DMS 273 (cell line): ENCODE results near the gene RUVBL2.
A peak's percentile ranks its signal among the peaks of the same experiment; 100 is the strongest.

Experiments
- DNase-seq: peaks from one replicate; lab custom pipeline; 2025; ENCODE audit not compliant: unreplicated experiment; lab: John Stamatoyannopoulos, UW

RUVBL2 gene

GRCh38 chr19:48993175-48994034, at the start of gene RUVBL2, which contains the start of gene GYS1:
RUVBL2 (plus strand) TSS chr19:48993887; CDS start chr19:48993912, 25 bp downstream.
GYS1 (minus strand) TSS chr19:48993309; CDS start chr19:48993112, 197 bp downstream.
- DNase-seq: peak; percentile 100

GRCh38 chr19:48945415-48945814, 48.3 kb upstream of the RUVBL2 start:
- no peak for DNase-seq

GRCh38 chr19:48945817-48946216, 47.9 kb upstream of the RUVBL2 start:
- no peak for DNase-seq

- DNase-seq: no peak
Measured at GRCh38 chr19:48946463-48947257, 47.0 kb upstream of the RUVBL2 start.

GRCh38 chr19:48947258-48947542, 46.5 kb upstream of the RUVBL2 start:
- DNase-seq: no peak

- DNase-seq: no peak
Measured at GRCh38 chr19:48950159-48950558, 43.5 kb upstream of the RUVBL2 start.

- no peak for DNase-seq
Measured at GRCh38 chr19:48950830-48951519, 42.7 kb upstream of the RUVBL2 start.

- DNase-seq: no peak
Measured at GRCh38 chr19:48953141-48953540, 40.5 kb upstream of the RUVBL2 start.

- no peak for DNase-seq
Measured at GRCh38 chr19:48953990-48954594, 39.6 kb upstream of the RUVBL2 start.

GRCh38 chr19:48954595-48955307, 38.9 kb upstream of the RUVBL2 start, which contains the start of gene BAX:
BAX (plus strand) TSS chr19:48954875; CDS start chr19:48954929, 54 bp downstream.
- peak; percentile 99 for DNase-seq

- no peak for DNase-seq
Measured at GRCh38 chr19:48955308-48955958, 38.3 kb upstream of the RUVBL2 start.

- no peak for DNase-seq
Measured at GRCh38 chr19:48958006-48958405, 35.7 kb upstream of the RUVBL2 start.

- no peak for DNase-seq
Measured at GRCh38 chr19:48959341-48960239, 34.1 kb upstream of the RUVBL2 start.

- DNase-seq: peak; percentile 70
Measured at GRCh38 chr19:48961051-48961649, 32.5 kb upstream of the RUVBL2 start.

- no peak for DNase-seq
Measured at GRCh38 chr19:48961673-48962028, 32.0 kb upstream of the RUVBL2 start.

GRCh38 chr19:48962029-48962848, 31.4 kb upstream of the RUVBL2 start:
- DNase-seq: peak; percentile 58

GRCh38 chr19:48962849-48963165, 30.9 kb upstream of the RUVBL2 start:
- DNase-seq: no peak
